Kidney epithelial cell (primary cell): Measurements from ENCODE around the gene CSTF3. TPM values are rescaled to one million over a fixed set of nuclear protein-coding genes. Genes with fewer than 3 reads are reported as not detected.
"Not testable (repeated sequence)": the region's sequence is repeated elsewhere in the genome, so short reads cannot be mapped to it uniquely, and the experiment has no call there.

Experiments used
- DNase-seq: peaks from one replicate; pipeline ENCODE4 v3.0.0-alpha.2; 2010; ENCODE audit warnings: low read depth
- H3K27me3 ChIP-seq: 2 replicates; pipeline ENCODE4 v1.6.0; 2011; ENCODE audit warnings: low read length; ENCODE audit not compliant: control insufficient read depth, insufficient read depth
- H3K36me3 ChIP-seq: 2 replicates; pipeline ENCODE4 v1.5.1; 2011; ENCODE audit warnings: low read length; ENCODE audit not compliant: control insufficient read depth, insufficient read depth
- H3K4me3 ChIP-seq: 2 replicates; pipeline ENCODE4 v1.5.1; 2011; ENCODE audit warnings: low read depth, mild to moderate bottlenecking, control low read depth, low read length
- total RNA-seq: library from RNA; depleted of rRNA; stranded (reverse); fragments of >200 nt; gene quantifications from 2 replicates; pipeline ENCODE4 v1.2.3, GENCODE V29; 2015
- TF ChIP-seq, protein P1 (sequence below): IDR thresholded peaks from 2 replicates; pipeline ENCODE4 v1.5.1; 2011; ENCODE audit warnings: mild to moderate bottlenecking, moderate library complexity, low read length, control low read depth, inconsistent platforms; ENCODE audit not compliant: insufficient read depth, poor library complexity, severe bottlenecking

The CSTF3 gene
- total RNA-seq, 1 donor from 2014 or later, result 21.1 TPM

DNA sequence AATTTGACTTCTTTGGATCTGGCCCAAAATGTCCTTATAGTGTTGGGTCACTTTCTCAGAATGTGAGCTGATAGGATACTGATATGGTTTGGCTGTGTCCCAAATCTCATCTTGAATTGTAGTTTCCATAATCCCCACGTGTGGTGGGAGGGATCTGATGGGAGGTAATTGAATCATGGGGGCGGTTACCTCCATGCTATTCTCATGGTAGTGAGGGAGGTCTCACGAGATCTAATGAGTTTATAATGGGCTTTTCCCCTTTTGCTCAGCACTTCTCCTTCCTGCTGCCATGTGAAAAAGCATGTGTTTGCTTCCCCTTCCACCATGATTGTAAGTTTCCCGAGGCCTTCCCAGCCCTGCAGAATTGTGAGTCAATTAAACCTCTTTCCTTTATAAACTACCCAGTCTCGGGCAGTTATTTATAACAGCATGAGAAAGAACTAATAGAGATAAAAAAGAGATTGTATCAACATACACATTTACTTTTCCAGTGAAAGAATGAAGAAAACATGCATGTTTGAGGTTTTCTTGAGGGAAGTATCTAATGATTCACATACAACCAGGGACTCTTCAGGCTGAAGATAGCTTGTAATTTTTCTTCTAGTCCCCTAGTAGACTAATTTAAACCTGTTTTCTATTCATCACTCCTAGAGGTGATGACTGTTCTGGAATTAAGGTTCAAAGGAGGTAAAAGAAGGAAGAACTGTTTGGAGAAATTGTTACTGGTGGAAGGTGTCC, 17.3 kb upstream of the CSTF3 start:
- no peaks in the 10 kb centered on the region for H3K36me3 ChIP-seq
- no peak overlapping the region for H3K4me3 ChIP-seq
- TF ChIP-seq, protein P1, sequence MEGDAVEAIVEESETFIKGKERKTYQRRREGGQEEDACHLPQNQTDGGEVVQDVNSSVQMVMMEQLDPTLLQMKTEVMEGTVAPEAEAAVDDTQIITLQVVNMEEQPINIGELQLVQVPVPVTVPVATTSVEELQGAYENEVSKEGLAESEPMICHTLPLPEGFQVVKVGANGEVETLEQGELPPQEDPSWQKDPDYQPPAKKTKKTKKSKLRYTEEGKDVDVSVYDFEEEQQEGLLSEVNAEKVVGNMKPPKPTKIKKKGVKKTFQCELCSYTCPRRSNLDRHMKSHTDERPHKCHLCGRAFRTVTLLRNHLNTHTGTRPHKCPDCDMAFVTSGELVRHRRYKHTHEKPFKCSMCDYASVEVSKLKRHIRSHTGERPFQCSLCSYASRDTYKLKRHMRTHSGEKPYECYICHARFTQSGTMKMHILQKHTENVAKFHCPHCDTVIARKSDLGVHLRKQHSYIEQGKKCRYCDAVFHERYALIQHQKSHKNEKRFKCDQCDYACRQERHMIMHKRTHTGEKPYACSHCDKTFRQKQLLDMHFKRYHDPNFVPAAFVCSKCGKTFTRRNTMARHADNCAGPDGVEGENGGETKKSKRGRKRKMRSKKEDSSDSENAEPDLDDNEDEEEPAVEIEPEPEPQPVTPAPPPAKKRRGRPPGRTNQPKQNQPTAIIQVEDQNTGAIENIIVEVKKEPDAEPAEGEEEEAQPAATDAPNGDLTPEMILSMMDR, result no peak
- no peaks in the 10 kb centered on the region for H3K27me3 ChIP-seq
- DNase-seq, result no peak

DNA sequence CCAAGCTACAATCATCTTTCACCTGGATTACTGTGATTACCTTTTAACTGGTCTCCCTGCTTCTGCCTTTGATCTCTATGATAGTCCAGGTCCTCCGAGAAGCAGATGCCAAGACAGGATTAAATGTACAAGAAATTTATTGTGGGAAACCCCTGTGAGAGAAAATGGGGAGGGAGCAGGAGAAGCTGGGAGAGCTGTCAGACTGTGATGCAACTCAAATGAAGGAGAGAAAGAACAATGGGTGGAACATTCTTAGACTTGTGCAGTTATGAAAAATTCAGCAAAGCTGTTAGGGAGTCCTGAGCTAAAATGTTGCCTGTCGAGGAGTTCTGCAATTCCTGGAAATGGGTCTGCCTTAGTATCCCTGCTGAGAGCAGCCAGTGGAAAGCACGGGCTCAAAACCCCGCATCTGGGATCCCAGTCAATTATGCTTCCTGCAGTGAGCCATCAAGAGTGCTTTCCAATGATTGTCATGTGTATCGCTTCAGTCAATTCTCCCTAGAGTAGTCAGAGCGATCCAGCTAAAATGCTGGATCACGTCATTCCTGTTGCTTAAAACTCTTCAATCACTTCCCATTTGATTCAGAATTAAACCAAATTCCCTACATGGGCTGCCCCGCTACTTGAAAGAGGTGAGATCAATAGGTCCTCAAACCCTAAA, 16.5 kb upstream of the CSTF3 start:
- H3K4me3 ChIP-seq, result no peak overlapping the region
- DNase-seq, result no peak
- H3K27me3 ChIP-seq, result no peaks in the 10 kb centered on the region
- TF ChIP-seq, protein P1, result no peak
- H3K36me3 ChIP-seq, result no peaks in the 10 kb centered on the region

DNA sequence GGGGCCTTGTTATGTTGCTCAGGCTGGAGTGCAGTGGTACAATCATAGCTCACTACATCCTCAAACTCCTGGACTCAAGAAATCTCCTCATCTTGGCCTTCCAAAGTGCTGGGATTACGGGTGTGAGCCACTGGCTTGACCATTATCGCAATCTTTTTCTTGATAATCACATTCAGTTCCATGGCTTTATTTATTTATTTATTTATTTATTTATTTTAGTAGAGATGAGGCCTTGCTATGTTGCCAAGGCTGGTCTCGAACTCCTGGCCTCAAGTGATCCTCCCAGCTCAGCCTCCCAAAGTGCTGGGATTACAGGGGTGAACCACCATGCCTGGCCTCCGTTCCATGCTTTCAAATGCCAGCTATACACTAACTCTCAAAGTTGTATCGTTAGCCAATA, 15.5 kb upstream of the CSTF3 start:
- not testable (repeated sequence) for H3K4me3 ChIP-seq, H3K36me3 ChIP-seq, DNase-seq, H3K27me3 ChIP-seq

DNA sequence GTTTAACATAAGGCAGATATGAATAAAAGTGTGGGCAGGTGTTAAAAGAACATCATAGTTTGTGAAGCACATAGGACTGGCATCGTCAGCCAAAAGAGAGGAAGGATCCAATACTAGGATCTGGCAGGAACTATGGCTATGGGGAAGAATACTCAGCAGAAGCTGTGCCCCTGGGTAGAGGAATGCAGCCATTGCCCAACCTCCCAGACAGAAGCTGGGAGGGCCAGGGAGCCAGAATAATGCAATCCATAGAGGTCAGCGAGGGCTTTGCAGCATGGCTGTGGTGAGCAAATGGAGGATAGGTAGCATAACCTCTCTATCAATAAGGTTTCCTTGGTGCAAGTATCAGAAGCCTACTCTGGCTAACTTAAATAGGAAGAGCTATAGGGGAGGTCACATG, 11.7 kb upstream of the CSTF3 start:
- no peaks in the 10 kb centered on the region for H3K36me3 ChIP-seq
- no peak overlapping the region for H3K4me3 ChIP-seq
- DNase-seq, result no peak
- TF ChIP-seq, protein P1, result no peak
- no peaks in the 10 kb centered on the region for H3K27me3 ChIP-seq

- no peak for DNase-seq
- TF ChIP-seq, protein P1, result no peak
- Histone ChIP-seq H3K4me3 (no peak overlapping the region), H3K27me3 (no peaks in the 10 kb centered on the region), H3K36me3 (no peaks in the 10 kb centered on the region)
Observed at GRCh38 chr11:33172345-33172744, 11.1 kb upstream of the CSTF3 start.

- TF ChIP-seq, protein P1, result no peak
- Histone ChIP-seq H3K27me3 (no peaks in the 10 kb centered on the region), H3K4me3 (no peak overlapping the region)
Observed at GRCh38 chr11:33171251-33171650, 10.0 kb upstream of the CSTF3 start.

More at GRCh38 chr11:33171251-33171650, 10.0 kb upstream of the CSTF3 start:
- no peaks in the 10 kb centered on the region for H3K36me3 ChIP-seq
- DNase-seq, result no peak
